Measurements from ENCODE around the gene CARD19. TPM values are rescaled to one million over a fixed set of nuclear protein-coding genes. Genes with fewer than 3 reads are reported as not detected.

The CARD19 gene
- total and polyA plus RNA-seq, 9 of the 15 experiments (the other 6 are each of a cell fraction or from before 2014, with no cell fraction given), result 0.90 to 34.9 (median 14.6) TPM

DNA sequence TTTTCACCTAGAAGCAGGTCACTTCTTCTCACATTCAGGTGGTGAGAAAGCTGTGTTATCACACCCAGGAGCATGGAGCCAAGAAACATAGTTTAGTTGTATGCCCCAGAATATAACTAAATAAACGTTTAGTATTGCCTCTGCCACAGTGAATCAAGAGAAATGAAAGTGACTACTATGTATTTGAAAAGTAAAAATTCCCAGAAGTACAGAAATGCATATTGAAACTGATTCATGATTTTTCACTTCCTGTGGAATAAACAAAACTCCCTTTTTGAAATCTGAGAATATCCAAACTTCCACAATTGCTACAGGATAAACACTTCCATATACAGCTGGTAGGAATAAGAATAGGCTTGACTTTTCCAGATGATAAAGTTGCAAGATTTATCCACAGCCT, 53.3 kb downstream of the CARD19 start:
- H3K79me2 ChIP-seq (ENCODE audit: control insufficient read depth, insufficient read depth, low read length), result no peaks in the 10 kb centered on the region
- peaks cover 4% of the 10 kb centered on the region for H3K9me3 ChIP-seq (replicated peaks; ENCODE audit: control insufficient read depth, insufficient read depth, low read depth, low read length)
- in situ Hi-C loops (cut with MboI) (no loop called here), intact Hi-C loops (cut with micrococcal nuclease) (no loop called here)
- H3K27ac ChIP-seq (ENCODE audit: extremely low read depth, low read depth, low read length), result no peak overlapping the region
- POLR2A ChIA-PET, result no interaction called here
- peaks cover 2 to 18% of the 10 kb centered on the region in 2 experiments; a peak in 4 of 5 replicates for H3K27me3 ChIP-seq (ENCODE audit: control insufficient read depth in 2 of 2, insufficient read depth in 2 of 2, low read length in 2 of 2)
- 0% methylated on average over 1 of the region's 1 CpG for WGBS (ENCODE audit: insufficient coverage, low coverage, missing lambda C conversion rate)
- H3K9me1 ChIP-seq (ENCODE audit: control insufficient read depth, insufficient read depth, low read length), result no peaks in the 10 kb centered on the region
- no peak overlapping the region for H3K4me3 ChIP-seq
- no TSS peak for BruUV-seq (replicated peaks)
- ATAC-seq (no peak), FAIRE-seq (no peak), DNase-seq (ENCODE audit: extremely low read depth in 1 of 4, low spot score in 3 of 4) (no peak)
- CTCF ChIA-PET (ENCODE audit: low intra/inter-chr PET ratio), result no interaction called here
- no peaks in the 10 kb centered on the region for H3K36me3 ChIP-seq (ENCODE audit: control insufficient read depth, insufficient read depth, low read length)
- no peak for TF ChIP-seq GMEB1 (CRISPR knock-in tag; IDR thresholded peaks at IDR 0.05)
- TF ChIP-seq KDM2B (CRISPR knock-in tag; IDR thresholded peaks at IDR 0.05), result no peak
- no peak for TF ChIP-seq ZNF318 (IDR thresholded peaks at IDR 0.05; ENCODE audit: borderline replicate concordance in 1 of 2, low read depth in 1 of 2)
- TF ChIP-seq HOMEZ (CRISPR knock-in tag; IDR thresholded peaks at IDR 0.05), result no peak
- TF ChIP-seq GABPA (tag; conservative IDR thresholded peaks at IDR 0.05; ENCODE audit: low read depth), result no peak
- TF ChIP-seq ZNF354B (CRISPR knock-in tag; IDR thresholded peaks at IDR 0.05), result no peak
- no peak for TF ChIP-seq ZC3H8 (IDR thresholded peaks at IDR 0.05)
- no peak for TF ChIP-seq IFI16 (CRISPR knock-in tag; IDR thresholded peaks at IDR 0.05)
- no peak for TF ChIP-seq SMARCA5 (IDR thresholded peaks at IDR 0.05)
- no peak for TF ChIP-seq ZNF41 (CRISPR knock-in tag; conservative IDR thresholded peaks at IDR 0.05)
- no peak for TF ChIP-seq SIRT6 (IDR thresholded peaks at IDR 0.05; ENCODE audit: low read depth, low read length)
- TF ChIP-seq ILF3 (IDR thresholded peaks at IDR 0.05; ENCODE audit: borderline replicate concordance), result no peak
- no peak for TF ChIP-seq NCOA6 (IDR thresholded peaks at IDR 0.05)
- 0 out of 2 replicates have a peak, but pooled peaks cover under 1% of the 10 kb centered on the region for H4K20me1 ChIP-seq (replicated peaks; ENCODE audit: control insufficient read depth, insufficient read depth, low read length)
- H3K4me2 ChIP-seq (ENCODE audit: insufficient read depth, low read length), result no peak overlapping the region
- H2AFZ ChIP-seq (ENCODE audit: low read depth, low read length), result no peak overlapping the region
- H3K9ac ChIP-seq (ENCODE audit: insufficient read depth in 1 of 2, low read depth in 2 of 2, low read length in 2 of 2), result no peak overlapping the region
- H3K4me1 ChIP-seq (replicated peaks in 1 of 2; ENCODE audit: control insufficient read depth in 2 of 2, insufficient read depth in 2 of 2, low read length in 2 of 2), result peaks cover 0 to under 1% of the 10 kb centered on the region in 2 experiments; a peak in 2 of 5 replicates

All from K562 (cell line).